Stimulated activated naive CD8-positive, alpha-beta T cell treated with anti-CD3 and anti-CD28 coated beads, Interleukin-15, amount 100 ng/mL, for 72 hours (primary cell): ENCODE results near the gene MAP3K8.

Experiments used
- ATAC-seq: fragments of 150-1000 bp; cut with Tn5 transposase; 2 replicates; pipeline ENCODE4 v1.10.0; 2021; ENCODE audit warnings: mild to moderate bottlenecking, moderate library complexity
- DNase-seq, 2 donors: peaks; one replicate each; pipeline ENCODE4 v3.0.0; 2021 to 2022
- H3K27ac Mint-ChIP-seq, 2 donors: one replicate each; pipeline ENCODE4 v1.8.0; 2022; ENCODE audit warnings: mild to moderate bottlenecking in 2 of 2, mixed read lengths in 2 of 2, moderate library complexity in 2 of 2
- H3K27me3 Mint-ChIP-seq: one replicate; pipeline ENCODE4 v1.8.0; 2022; ENCODE audit warnings: mixed read lengths
- H3K4me1 Mint-ChIP-seq: one replicate; pipeline ENCODE4 v1.8.0; 2022; ENCODE audit warnings: mild to moderate bottlenecking, mixed read lengths
- H3K4me3 Mint-ChIP-seq, 2 donors: one replicate each; pipeline ENCODE4 v1.8.0; 2022; ENCODE audit warnings: mild to moderate bottlenecking in 2 of 2, mixed read lengths in 2 of 2, moderate library complexity in 1 of 2
- H3K9me3 Mint-ChIP-seq, 2 donors: one replicate each; pipeline ENCODE4 v1.8.0; 2022; ENCODE audit warnings: mixed read lengths in 2 of 2

MAP3K8 gene

DNA sequence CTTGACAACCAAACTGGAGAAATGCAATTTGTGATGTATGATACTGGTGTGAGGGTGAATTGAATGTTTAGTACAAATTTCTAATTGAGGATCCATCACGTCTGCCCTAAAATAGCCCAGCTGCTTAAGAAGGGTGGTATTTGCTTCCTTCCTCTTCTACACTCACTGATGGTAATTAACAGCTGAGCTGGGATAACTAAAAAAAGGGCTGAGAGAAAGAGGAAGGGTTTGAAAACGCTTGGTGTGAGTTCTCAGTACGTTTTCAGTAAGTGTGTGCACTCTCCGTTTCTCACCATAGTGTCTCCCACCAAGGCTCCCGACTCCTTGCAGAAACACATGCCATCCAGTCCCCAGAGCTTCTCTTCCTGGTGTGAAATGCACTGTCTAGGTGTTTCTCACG, 54.3 kb downstream of the MAP3K8 start:
- H3K4me1 Mint-ChIP-seq: peaks cover 37% of the 10 kb centered on the region
- H3K4me3 Mint-ChIP-seq: no peak overlapping the region
- no peak for DNase-seq
- peaks cover 14% of the 10 kb centered on the region for H3K27me3 Mint-ChIP-seq
- no peaks in the 10 kb centered on the region for H3K9me3 Mint-ChIP-seq
- ATAC-seq: no peak
- peak overlapping the region in 1 of 2 donors; percentile 57 for H3K27ac Mint-ChIP-seq

DNA sequence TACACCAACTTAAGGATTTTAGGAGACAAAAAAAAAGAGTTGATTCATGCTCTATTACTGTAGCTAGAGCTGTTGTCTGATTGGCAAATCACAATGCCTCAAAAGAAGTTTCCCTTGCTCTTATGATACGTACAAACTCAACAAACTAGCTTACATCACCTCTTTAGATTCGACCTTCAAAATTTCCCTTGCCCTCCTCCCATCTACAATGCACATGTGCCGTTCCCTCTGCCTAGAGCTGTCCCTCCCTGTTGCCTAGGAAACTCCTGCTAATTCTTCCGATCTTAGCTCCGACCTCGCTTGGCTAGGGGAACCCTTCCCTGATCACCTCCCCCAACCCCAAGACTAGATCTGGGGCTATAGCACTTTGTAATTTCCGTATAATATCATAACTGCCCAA, 55.4 kb downstream of the MAP3K8 start:
- Mint-ChIP-seq H3K4me1 (peaks cover 48% of the 10 kb centered on the region), H3K9me3 (peaks cover 0 to 1% of the 10 kb centered on the region in 2 donors), H3K27ac (no peak overlapping the region), H3K27me3 (peaks cover 14% of the 10 kb centered on the region), H3K4me3 (no peak overlapping the region)
- ATAC-seq: no peak
- no peak for DNase-seq

- Mint-ChIP-seq H3K27me3 (peaks cover 14% of the 10 kb centered on the region), H3K4me1 (peaks cover 53% of the 10 kb centered on the region), H3K9me3 (peaks cover 0 to 7% of the 10 kb centered on the region in 2 donors), H3K27ac (peak overlapping the region in 1 of 2 donors; percentile 88), H3K4me3 (peak overlapping the region in 1 of 2 donors; percentile 8)
- ATAC-seq (no peak), DNase-seq (no peak)
Measured at GRCh38 chr10:30490289-30491000, 56.5 kb downstream of the MAP3K8 start.

GRCh38 chr10:30491204-30491915, 57.4 kb downstream of the MAP3K8 start:
- Mint-ChIP-seq H3K4me1 (peaks cover 56% of the 10 kb centered on the region), H3K4me3 (peak overlapping the region in 1 of 2 donors; percentile 8), H3K9me3 (peaks cover 0 to 9% of the 10 kb centered on the region in 2 donors), H3K27me3 (peaks cover 14% of the 10 kb centered on the region), H3K27ac (peak overlapping the region in 1 of 2 donors; percentile 88)
- no peak for DNase-seq
- peak; percentile 48 for ATAC-seq

GRCh38 chr10:30491916-30492515, 58.0 kb downstream of the MAP3K8 start:
- DNase-seq (no peak), ATAC-seq (no peak)
- peaks cover 63% of the 10 kb centered on the region for H3K4me1 Mint-ChIP-seq
- H3K27me3 Mint-ChIP-seq: peaks cover 14% of the 10 kb centered on the region
- no peak overlapping the region for H3K27ac Mint-ChIP-seq
- no peak overlapping the region for H3K4me3 Mint-ChIP-seq
- peaks cover 0 to 9% of the 10 kb centered on the region in 2 donors for H3K9me3 Mint-ChIP-seq

DNA sequence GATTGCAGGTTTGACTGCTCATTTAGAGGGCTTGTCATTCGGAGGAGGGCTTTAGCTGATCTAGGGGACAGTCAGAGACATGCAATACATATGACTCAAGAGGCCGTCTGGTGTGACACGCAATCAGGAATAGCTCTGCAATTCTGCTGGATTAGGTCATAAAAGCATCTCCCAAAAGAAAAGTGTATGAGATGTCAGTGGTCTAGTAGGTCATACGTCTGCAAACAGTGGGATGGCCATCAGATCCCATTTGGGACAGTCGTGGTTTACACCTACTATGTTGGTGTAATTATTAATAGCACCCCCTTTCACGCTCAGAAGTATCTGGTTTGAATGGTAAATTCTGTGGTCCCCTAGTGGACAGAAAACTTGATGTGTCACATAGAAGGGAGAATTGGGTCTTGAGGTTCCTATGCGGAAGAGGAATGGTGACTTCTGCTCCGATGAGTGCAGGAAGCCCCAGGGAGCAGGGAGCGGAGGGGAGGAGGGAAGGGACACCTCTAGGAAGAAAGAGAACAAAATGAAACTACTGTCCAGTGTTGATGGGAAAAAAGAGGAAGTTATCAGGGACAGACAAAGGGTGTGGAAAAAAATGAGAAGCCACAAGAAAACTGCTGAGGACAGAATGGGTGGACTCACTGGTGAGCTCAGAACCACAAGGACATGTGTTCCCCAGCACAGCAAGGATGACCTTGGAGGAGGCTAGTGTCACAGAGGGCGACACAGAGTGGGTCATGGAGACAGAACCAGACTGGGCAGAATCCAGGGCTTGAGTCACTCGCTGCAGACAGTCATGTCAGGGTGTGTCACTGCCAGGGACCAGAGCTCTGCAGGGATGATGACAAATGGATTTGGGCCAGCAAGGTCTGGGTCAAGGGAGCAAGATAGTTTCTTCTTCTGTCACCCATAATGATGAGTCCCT, 59.9 kb downstream of the MAP3K8 start:
- peaks cover 3% of the 10 kb centered on the region for H3K27me3 Mint-ChIP-seq
- H3K4me3 Mint-ChIP-seq: peak overlapping the region in 1 of 2 donors; percentile 50
- H3K4me1 Mint-ChIP-seq: peaks cover 81% of the 10 kb centered on the region
- peaks cover 0 to 9% of the 10 kb centered on the region in 2 donors for H3K9me3 Mint-ChIP-seq
- peak; percentile 65 for ATAC-seq
- no peak for DNase-seq
- H3K27ac Mint-ChIP-seq: peak overlapping the region; percentile 16 to 91

DNA sequence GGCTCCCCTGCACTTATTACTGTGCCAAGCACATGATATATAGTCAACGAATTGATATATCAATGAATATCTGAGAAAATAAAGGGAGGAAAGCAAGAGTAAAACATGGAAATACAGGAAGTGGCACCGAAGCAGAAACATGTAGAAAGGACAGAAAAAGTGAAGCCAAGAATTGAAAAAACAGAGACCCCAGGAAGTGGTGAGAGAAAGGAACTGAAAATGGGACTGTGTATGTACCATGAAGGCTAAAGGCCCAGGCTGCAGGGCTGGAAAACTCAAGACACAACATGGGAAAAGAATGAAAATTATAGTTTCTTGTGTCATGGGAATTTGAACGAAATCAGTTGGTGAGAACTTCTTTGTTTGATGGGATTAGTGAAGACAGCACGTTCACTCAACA, 60.6 kb downstream of the MAP3K8 start:
- no peak for DNase-seq
- ATAC-seq: no peak

GRCh38 chr10:30495687-30496086, 61.7 kb downstream of the MAP3K8 start:
- H3K9me3 Mint-ChIP-seq: peaks cover 0 to 9% of the 10 kb centered on the region in 2 donors
- ATAC-seq (no peak), DNase-seq (no peak)
- peak overlapping the region in 1 of 2 donors; percentile 70 for H3K27ac Mint-ChIP-seq
- peaks cover 79% of the 10 kb centered on the region for H3K4me1 Mint-ChIP-seq
- no peaks in the 10 kb centered on the region for H3K27me3 Mint-ChIP-seq
- H3K4me3 Mint-ChIP-seq: no peak overlapping the region

More for the DNA sequence above, 60.6 kb downstream of the MAP3K8 start:
- Mint-ChIP-seq H3K27ac (peak overlapping the region; percentile 16 to 91), H3K4me1 (peaks cover 80% of the 10 kb centered on the region), H3K4me3 (peak overlapping the region in 1 of 2 donors; percentile 50), H3K27me3 (no peaks in the 10 kb centered on the region), H3K9me3 (peaks cover 0 to 9% of the 10 kb centered on the region in 2 donors)

DNA sequence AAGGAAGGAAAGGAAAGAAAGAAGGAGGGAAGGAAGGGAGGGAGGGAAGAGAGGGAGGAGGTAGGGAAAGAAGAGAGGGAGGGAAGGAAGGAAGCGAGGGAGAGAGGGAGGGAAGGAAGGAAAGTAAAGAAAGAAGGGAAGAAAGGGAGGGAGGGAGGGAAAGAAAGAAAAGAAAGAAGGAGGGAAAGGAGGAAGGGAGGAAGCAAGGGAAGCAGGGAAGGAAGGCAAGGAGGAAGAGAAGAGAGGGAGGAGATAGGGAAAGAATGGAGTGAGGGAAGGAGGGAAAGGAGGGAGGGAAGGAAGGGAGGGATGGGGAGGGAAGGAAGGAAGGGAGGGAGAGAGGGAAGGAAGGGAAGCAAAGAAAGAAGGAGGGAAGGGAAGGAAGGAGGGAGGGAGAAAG, 65.8 kb downstream of the MAP3K8 start:
- no peak for ATAC-seq
- no peak overlapping the region for H3K27ac Mint-ChIP-seq
- no peak overlapping the region for H3K4me3 Mint-ChIP-seq
- H3K27me3 Mint-ChIP-seq: no peaks in the 10 kb centered on the region
- H3K4me1 Mint-ChIP-seq: peaks cover 70% of the 10 kb centered on the region
- DNase-seq: no peak
- H3K9me3 Mint-ChIP-seq: peaks cover 0 to 8% of the 10 kb centered on the region in 2 donors

- peak overlapping the region in 1 of 2 donors; percentile 18 for H3K4me3 Mint-ChIP-seq
- H3K27me3 Mint-ChIP-seq: no peaks in the 10 kb centered on the region
- peak overlapping the region in 1 of 2 donors; percentile 84 for H3K27ac Mint-ChIP-seq
- peaks cover 0 to 5% of the 10 kb centered on the region in 2 donors for H3K9me3 Mint-ChIP-seq
- H3K4me1 Mint-ChIP-seq: peaks cover 69% of the 10 kb centered on the region
- DNase-seq: peak in 1 of 2 donors; percentile 40
- ATAC-seq: peak; percentile 66
Measured at GRCh38 chr10:30500534-30500933, 66.5 kb downstream of the MAP3K8 start.

DNA sequence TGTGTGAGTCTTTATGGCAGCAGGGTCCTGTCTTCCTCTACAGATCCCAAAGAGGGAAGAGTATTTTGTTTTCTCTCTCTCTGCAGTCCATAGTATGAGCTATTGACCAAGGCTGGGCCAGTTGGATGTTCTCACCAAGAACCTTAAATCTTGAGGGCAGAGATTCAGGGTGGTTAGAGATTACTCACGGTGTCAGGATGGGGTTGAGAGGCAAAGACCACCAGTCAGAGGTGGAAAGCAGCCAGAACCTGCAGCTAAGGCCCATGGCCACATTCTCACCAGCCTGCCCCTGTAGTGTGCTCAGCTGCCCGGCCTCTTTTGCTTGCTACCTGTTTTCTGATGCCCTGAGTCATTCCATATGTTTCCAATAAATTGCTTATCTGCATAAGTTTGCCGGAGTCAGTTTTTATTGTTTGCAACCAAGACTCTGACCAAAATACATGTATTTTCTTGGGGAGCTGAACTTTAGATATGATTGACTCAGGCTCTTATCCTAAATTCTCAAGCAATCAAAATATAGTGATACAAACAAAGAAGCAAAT, 67.0 kb downstream of the MAP3K8 start:
- DNase-seq (peak in 1 of 2 donors; percentile 37), ATAC-seq (peak; percentile 46)
- Mint-ChIP-seq H3K27ac (peak overlapping the region in 1 of 2 donors; percentile 84), H3K27me3 (no peaks in the 10 kb centered on the region), H3K4me3 (peak overlapping the region in 1 of 2 donors; percentile 18), H3K4me1 (peaks cover 69% of the 10 kb centered on the region), H3K9me3 (peaks cover 0 to 4% of the 10 kb centered on the region in 2 donors)

DNA sequence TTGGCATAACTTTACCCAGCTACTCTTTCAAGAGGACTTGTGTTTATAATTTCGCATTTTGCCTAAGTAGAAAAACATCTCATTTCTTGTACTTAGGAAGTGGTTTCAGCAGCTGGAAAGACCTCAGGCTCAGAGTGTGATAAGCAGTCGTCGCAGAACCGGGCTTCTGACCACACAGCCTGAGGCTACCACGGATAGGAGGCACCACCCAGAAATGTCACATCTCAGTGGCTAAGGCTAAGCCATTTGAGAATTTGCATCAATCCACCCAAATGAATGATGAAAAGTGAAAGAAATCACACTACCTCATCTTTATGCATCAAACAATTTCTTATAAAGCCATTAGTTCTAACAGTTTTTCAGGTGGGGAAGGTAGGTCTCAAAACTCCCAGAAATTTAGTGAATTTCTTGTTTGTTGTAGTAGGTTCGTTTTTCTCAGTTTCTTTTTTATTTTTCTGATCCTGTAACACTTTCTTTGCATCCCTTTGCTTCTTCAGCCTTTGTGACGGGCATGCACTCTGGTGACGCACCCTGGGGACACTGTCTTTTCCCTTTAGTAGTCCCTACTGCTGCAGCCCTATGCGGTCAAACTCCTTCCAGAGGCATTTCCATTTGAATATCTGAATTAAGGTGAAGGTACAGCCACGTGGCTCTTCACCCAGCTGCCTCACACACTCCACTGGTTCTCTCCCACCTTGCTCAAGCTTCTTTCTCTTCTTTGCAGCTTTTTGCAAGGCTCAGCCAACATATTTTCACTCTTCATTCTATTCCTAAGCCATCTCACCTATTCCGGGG, 68.5 kb downstream of the MAP3K8 start:
- H3K9me3 Mint-ChIP-seq: peaks cover 0 to 4% of the 10 kb centered on the region in 2 donors
- peak; percentile 95 for ATAC-seq
- H3K27ac Mint-ChIP-seq: peak overlapping the region; percentile 20 to 93
- DNase-seq: peak; percentile 42 to 85
- H3K4me3 Mint-ChIP-seq: peak overlapping the region; percentile 56 to 60
- H3K27me3 Mint-ChIP-seq: no peaks in the 10 kb centered on the region
- peaks cover 55% of the 10 kb centered on the region for H3K4me1 Mint-ChIP-seq

- peak overlapping the region in 1 of 2 donors; percentile 16 for H3K4me3 Mint-ChIP-seq
- no peak for ATAC-seq
- peaks cover 0 to 4% of the 10 kb centered on the region in 2 donors for H3K9me3 Mint-ChIP-seq
- peak overlapping the region; percentile 89 to 91 for H3K27ac Mint-ChIP-seq
- DNase-seq: no peak
- H3K27me3 Mint-ChIP-seq: no peaks in the 10 kb centered on the region
- H3K4me1 Mint-ChIP-seq: peaks cover 42% of the 10 kb centered on the region
Measured at GRCh38 chr10:30503700-30504266, 69.8 kb downstream of the MAP3K8 start.
